Psoas muscle (tissue), 8 donors: ENCODE data around the gene ELFN2. TPM values are rescaled to one million over a fixed set of nuclear protein-coding genes. Genes with fewer than 3 reads are reported as not detected.
"Not testable (repeated sequence)": the region's sequence is repeated elsewhere in the genome, so short reads cannot be mapped to it uniquely, and the experiment has no call there.

Experiments used
- ATAC-seq, 4 donors: fragments of 200-7000 bp; cut with Tn5 transposase; one replicate each; pipeline ENCODE4 v1.9.1; 2020; ENCODE audit warnings: moderate library complexity in 3 of 4, mild to moderate bottlenecking in 2 of 4
- DNase-seq, 2 donors: peaks; one replicate each; pipeline ENCODE4 v3.0.0-alpha.2; 2020
- H3K27ac ChIP-seq: fragments of 200-600 bp; one replicate; pipeline ENCODE4 v1.8.0; 2022
- H3K27me3 ChIP-seq, 3 donors: fragments of 200-600 bp in 1 of 3; one replicate each; pipeline versions ENCODE4 v1.6.1 to v1.8.0; 2013 to 2022; ENCODE audit warnings: low read length in 2 of 3, mild to moderate bottlenecking in 2 of 3, moderate library complexity in 1 of 3; ENCODE audit not compliant: insufficient read depth in 3 of 3
- H3K36me3 ChIP-seq, 2 donors: fragments of 200-600 bp in 1 of 2; one replicate each; pipeline versions ENCODE4 v1.6.1 to v1.8.0; 2013 to 2022; ENCODE audit warnings: low read depth in 1 of 2, mild to moderate bottlenecking in 1 of 2, moderate library complexity in 1 of 2; ENCODE audit not compliant: insufficient read depth in 1 of 2
- H3K4me1 ChIP-seq: fragments of 200-600 bp; one replicate; pipeline ENCODE4 v1.8.0; 2022
- H3K4me3 ChIP-seq: fragments of 200-600 bp; one replicate; pipeline ENCODE4 v1.8.0; 2022; ENCODE audit warnings: mild to moderate bottlenecking
- H3K9me3 ChIP-seq: fragments of 200-600 bp; one replicate; pipeline ENCODE4 v1.8.0; 2022
- CTCF ChIP-seq: fragments of 200-600 bp; IDR thresholded peaks from one replicate; pipeline ENCODE4 v1.8.0; 2022; ENCODE audit warnings: antibody characterized with exemption
- WGBS, 3 donors: extraction: QIAGEN DNeasy Blood & Tissue Kit; methylation state at CpG; one replicate each; pipeline versions ENCODE4 v1.1.6 to v1.1.7; 2013; 5-methylcytosine and 5-hydroxymethylcytosine counted together
- intact Hi-C, 2 donors: fragments of 100-400 bp; cut with DNase I; formaldehyde crosslinking; loops; one replicate each; pipeline versions ENCODE4 v1.11.0 to v1.14.2; 2022
- polyA plus RNA-seq, 3 donors: library from polyadenylated mRNA; stranded (reverse); fragments of 200-250 nt; gene quantifications; one replicate each; pipeline ENCODE4 v1.2.3, GENCODE V29; 2013
- total RNA-seq, 4 donors: library from RNA; stranded (reverse); fragmentation: NEBNext Ultra II Directional in 2 of 4; extraction: Animal tissue kit (Norgen Biotek cat#: 25700) in 2 of 4; gene quantifications; one replicate each; pipeline versions ENCODE4 v1.2.1 to v1.2.4, GENCODE V29; 2021 to 2023
- donor health status: healthy with polysubstance abuse.
- donor health status: DM: no; HTN: no; CAD: no; lungs with moderate emphysema.
- donor health status: Bipolar disorder and iron deficiency.
- donor health status: healthy.
- donor health status: DM: yes; HTN: yes; CAD: no.
- donor health status: DM: no; HTN: no; CAD: no.
- donor health status: DM: no; HTN: no; CAD: no.
- donor health status: DM: yes; HTN: yes; CAD: no.

ELFN2 gene
- total and polyA plus RNA-seq, 7 donors, result 0.01 to 0.05 (median 0.01) TPM; not detected in 4

- H3K4me3 ChIP-seq, result no peak overlapping the region
- no peak for TF ChIP-seq CTCF
- H3K36me3 ChIP-seq, result no peaks in the 10 kb centered on the region
- 65 to 78% (median 73%) methylated on average over 8 of the region's 8 CpGs for WGBS, 3 donors
- H3K27me3 ChIP-seq, result peaks cover 0 to 38% (median 1%) of the 10 kb centered on the region in 3 donors
- ATAC-seq, result no peak
- intact Hi-C loops, result no loop called here
- DNase-seq, result no peak
- no peak overlapping the region for H3K27ac ChIP-seq
- no peaks in the 10 kb centered on the region for H3K9me3 ChIP-seq
- H3K4me1 ChIP-seq, result no peaks in the 10 kb centered on the region
Observed at GRCh38 chr22:37469416-37470086, 42.3 kb upstream of the ELFN2 start.

- H3K9me3 ChIP-seq, H3K4me1 ChIP-seq, H3K27ac ChIP-seq, DNase-seq, H3K36me3 ChIP-seq, ATAC-seq, H3K4me3 ChIP-seq, intact Hi-C loops: not testable (repeated sequence)
- WGBS, 3 donors, result 91 to 96% (median 92%) methylated on average over 14 of the region's 14 CpGs
- peaks cover 0 to 38% (median 1%) of the 10 kb centered on the region in 3 donors for H3K27me3 ChIP-seq
Observed at GRCh38 chr22:37468201-37468695, 41.0 kb upstream of the ELFN2 start.

- no peak overlapping the region for H3K27ac ChIP-seq
- intact Hi-C loops, result no loop called here
- ATAC-seq, result no peak
- no peaks in the 10 kb centered on the region for H3K36me3 ChIP-seq
- H3K27me3 ChIP-seq, result peaks cover 0 to 30% (median under 1%) of the 10 kb centered on the region in 3 donors
- H3K9me3 ChIP-seq, result no peaks in the 10 kb centered on the region
- H3K4me1 ChIP-seq, result no peaks in the 10 kb centered on the region
- H3K4me3 ChIP-seq, result no peak overlapping the region
- no peak for TF ChIP-seq CTCF
- 27 to 31% (median 30%) methylated on average over 14 of the region's 14 CpGs for WGBS, 3 donors
- no peak for DNase-seq
Observed at GRCh38 chr22:37467391-37467955, 40.2 kb upstream of the ELFN2 start.

- DNase-seq (no peak), ATAC-seq (no peak)
- Histone ChIP-seq H3K27me3 (peaks cover 0 to 31% (median 4%) of the 10 kb centered on the region in 3 donors), H3K36me3 (no peaks in the 10 kb centered on the region), H3K9me3 (no peaks in the 10 kb centered on the region), H3K27ac (no peak overlapping the region), H3K4me1 (no peaks in the 10 kb centered on the region), H3K4me3 (no peak overlapping the region)
- WGBS, 3 donors, result 9 to 14% (median 11%) methylated on average over 4 of the region's 4 CpGs
- TF ChIP-seq CTCF, result no peak
- intact Hi-C loops, result no loop called here
Observed at GRCh38 chr22:37464181-37464580, 36.9 kb upstream of the ELFN2 start.

GRCh38 chr22:37462983-37463382 is 35.7 kb upstream of the ELFN2 start:
- H3K36me3 ChIP-seq, result no peaks in the 10 kb centered on the region
- no peak for TF ChIP-seq CTCF
- no peaks in the 10 kb centered on the region for H3K4me1 ChIP-seq
- no peak overlapping the region for H3K27ac ChIP-seq
- H3K4me3 ChIP-seq, result no peak overlapping the region
- ATAC-seq (no peak), DNase-seq (no peak)
- intact Hi-C loops, result no loop called here
- peaks cover 0 to 31% (median 4%) of the 10 kb centered on the region in 3 donors for H3K27me3 ChIP-seq
- H3K9me3 ChIP-seq, result no peaks in the 10 kb centered on the region
- 4 to 9% (median 8%) methylated on average over 5 of the region's 5 CpGs for WGBS, 3 donors
